Measurements from ENCODE around the gene DEPDC5. TPM values are rescaled to one million over a fixed set of nuclear protein-coding genes. Genes with fewer than 3 reads are reported as not detected.
A peak's percentile ranks its signal among the peaks of the same experiment; 100 is the strongest.

DEPDC5 gene
- total RNA-seq, 4 donors from 2014 or later = 18.0 to 33.9 (median 23.5) TPM

DNA sequence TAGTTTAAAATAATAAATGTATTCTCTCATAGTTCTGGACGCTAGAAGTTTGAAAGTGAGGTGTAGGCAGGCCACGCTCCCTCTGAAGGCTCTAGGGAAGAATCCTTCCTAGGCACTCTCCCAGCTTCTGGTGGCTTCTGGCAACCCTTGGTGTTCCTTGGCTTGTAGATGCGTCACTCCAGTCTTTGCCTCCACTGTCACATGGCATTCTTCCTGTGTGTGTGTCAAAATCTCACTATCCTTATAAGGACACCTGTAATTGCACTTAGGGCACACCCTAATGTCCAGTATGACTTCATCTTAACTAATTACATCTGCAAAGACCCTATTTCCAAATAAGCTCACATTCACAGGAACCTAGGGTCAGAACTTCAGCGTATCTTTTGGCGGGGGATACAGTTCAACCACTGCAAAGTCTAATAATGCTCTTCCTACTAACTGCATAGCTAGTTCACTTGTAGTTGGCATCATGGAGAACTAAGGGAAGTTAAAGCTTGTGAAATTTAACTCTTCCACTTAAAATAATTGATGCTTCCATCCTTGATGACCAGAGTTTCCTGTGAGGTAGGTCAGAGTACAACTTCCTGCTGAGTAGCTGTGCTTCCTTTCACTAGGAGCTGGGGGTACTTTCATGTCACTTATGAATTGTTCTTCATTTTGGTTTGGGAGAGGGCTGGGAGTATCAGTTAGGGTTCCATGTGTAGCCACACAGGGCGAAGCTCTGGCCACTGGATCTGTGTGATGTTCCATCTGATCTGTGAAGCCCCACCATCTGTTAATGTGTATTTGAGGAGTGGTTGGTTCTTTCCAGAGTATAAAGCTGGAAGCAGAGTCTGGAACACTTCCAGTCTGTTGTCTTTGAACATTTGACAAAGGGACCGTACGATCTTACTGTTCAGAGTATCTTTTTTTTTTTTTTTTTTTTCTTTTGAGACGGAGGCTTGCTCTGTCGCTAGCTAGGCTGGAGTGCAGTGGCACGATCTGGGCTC lies 201.0 kb downstream of the DEPDC5 start:
- Histone ChIP-seq H3K36me3 (peaks cover 0 to 33% (median 0%) of the 10 kb centered on the region in 3 donors), H3K4me3 (no peak overlapping the region), H3K9me3 (no peaks in the 10 kb centered on the region), H3K4me1 (peaks cover 0 to 54% (median 34%) of the 10 kb centered on the region in 4 donors), H3K27me3 (no peaks in the 10 kb centered on the region), H3K27ac (peak overlapping the region in 3 of 4 donors; percentile 7 to 62 (median 30))
- TF ChIP-seq EP300 (IDR thresholded peaks at IDR 0.05) (peak in 1 of 2 donors; percentile 51), POLR2A (IDR thresholded peaks at IDR 0.05) (no peak), CTCF (IDR thresholded peaks at IDR 0.05) (no peak)
- WGBS, 2 donors = 70 to 80% methylated on average over 11 of the region's 11 CpGs
- DNase-seq (ENCODE audit: low spot score in 2 of 2) = no peak

DNA sequence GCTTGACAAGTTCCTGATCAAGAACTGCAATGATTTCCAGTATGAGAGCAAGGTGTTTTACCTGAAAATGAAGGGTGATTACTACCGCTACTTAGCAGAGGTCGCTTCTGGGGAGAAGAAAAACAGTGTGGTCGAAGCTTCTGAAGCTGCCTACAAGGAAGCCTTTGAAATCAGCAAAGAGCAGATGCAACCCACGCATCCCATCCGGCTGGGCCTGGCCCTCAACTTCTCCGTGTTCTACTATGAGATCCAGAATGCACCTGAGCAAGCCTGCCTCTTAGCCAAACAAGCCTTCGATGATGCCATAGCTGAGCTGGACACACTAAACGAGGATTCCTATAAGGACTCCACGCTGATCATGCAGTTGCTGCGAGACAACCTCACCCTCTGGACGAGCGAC lies 202.5 kb downstream of the DEPDC5 start:
- Histone ChIP-seq H3K4me3 (no peak overlapping the region), H3K27ac (no peak overlapping the region), H3K27me3 (no peaks in the 10 kb centered on the region), H3K36me3 (peaks cover 0 to 33% (median 0%) of the 10 kb centered on the region in 3 donors), H3K9me3 (no peaks in the 10 kb centered on the region), H3K4me1 (peaks cover 0 to 48% (median 25%) of the 10 kb centered on the region in 4 donors)
- DNase-seq (ENCODE audit: low spot score in 2 of 2) = no peak
- TF ChIP-seq EP300 (IDR thresholded peaks at IDR 0.05) = no peak
- TF ChIP-seq CTCF (IDR thresholded peaks at IDR 0.05) = no peak
- TF ChIP-seq POLR2A (IDR thresholded peaks at IDR 0.05) = no peak
- 90 to 92% methylated on average over 12 of the region's 12 CpGs for WGBS, 2 donors

Small RNAs within 50 kb of the gene (small RNA-seq; reads per million reads assigned to genes)
- not detected for gene RN7SL20P

Other genes with a start within 250 kb of the DEPDC5 start
- 10 to 100 TPM; 26.9 to 44.7 (median 36.2) TPM for gene PISD, start 91.8 kb upstream of the DEPDC5 start, total RNA-seq
- gene PRR14L, start 3.9 kb upstream of the DEPDC5 start, total RNA-seq = 10 to 100 TPM; 22.8 to 28.4 (median 27.3) TPM
- gene YWHAH, start 190.5 kb downstream of the DEPDC5 start, total RNA-seq = 100 to 1,000 TPM in 1 of 4 donors, 10 to 100 TPM in 3; 66.3 to 102 (median 98.0) TPM

Data from tibial nerve (tissue), 4 donors.